Measurements from ENCODE around the gene NPM1. TPM values are rescaled to one million over a fixed set of nuclear protein-coding genes. Genes with fewer than 3 reads are reported as not detected.

The NPM1 gene
- total and polyA plus RNA-seq, 7 donors: 452 to 2,554 (median 635) TPM

DNA sequence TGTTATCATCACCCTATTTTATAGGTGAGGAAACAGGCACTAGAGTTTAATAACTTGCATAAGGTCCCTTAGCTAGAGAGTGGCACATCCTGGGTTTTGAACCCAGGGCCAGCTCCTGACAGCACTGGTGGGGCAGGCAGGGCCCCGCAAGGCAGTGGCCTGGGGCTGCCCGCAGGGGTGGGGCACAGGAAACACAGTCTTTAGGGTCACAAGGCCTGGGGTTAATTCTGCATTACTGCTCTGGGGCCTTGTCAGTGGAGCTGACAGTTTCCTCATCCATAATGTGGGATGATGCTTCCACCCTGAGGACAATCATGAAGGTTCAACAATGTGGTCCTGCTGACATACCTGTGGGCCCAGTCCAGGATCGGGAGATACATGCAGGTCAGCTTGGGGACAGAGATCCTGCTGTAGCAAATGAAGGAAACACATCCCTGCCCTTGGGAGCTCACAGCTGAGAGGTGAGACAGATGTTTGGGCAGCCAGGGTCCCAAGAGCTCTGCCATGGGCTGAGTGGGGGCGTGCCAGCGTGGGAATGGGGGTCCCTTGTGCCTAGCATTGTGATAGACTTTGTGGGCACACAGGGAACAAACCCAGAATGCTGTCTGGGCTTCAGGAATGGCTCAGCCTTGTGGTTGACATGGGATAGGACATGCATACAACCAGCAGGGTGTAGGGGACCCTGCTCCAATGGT is 46.5 kb downstream of the NPM1 start:
- Histone ChIP-seq H3K4me1 (no peaks in the 10 kb centered on the region), H3K9me3 (no peaks in the 10 kb centered on the region), H3K4me3 (no peak overlapping the region), H3K27me3 (ENCODE audit: insufficient read depth in 3 of 3, low read length in 2 of 3) (no peaks in the 10 kb centered on the region), H3K36me3 (ENCODE audit: insufficient read depth in 1 of 2, low read depth in 1 of 2) (no peaks in the 10 kb centered on the region), H3K27ac (no peak overlapping the region)
- WGBS, 3 donors: 92 to 94% (median 93%) methylated on average over 5 of the region's 5 CpGs
- ATAC-seq (no peak), DNase-seq (no peak)
- TF ChIP-seq CTCF (IDR thresholded peaks at IDR 0.05): no peak
- intact Hi-C loops (cut with DNase I): no loop called here

- H3K9me3 ChIP-seq: no peaks in the 10 kb centered on the region
- WGBS, 3 donors: 95 to 98% (median 96%) methylated on average over 4 of the region's 4 CpGs
- DNase-seq: no peak
Observed at GRCh38 chr5:171434874-171435273, 47.2 kb downstream of the NPM1 start.

DNA sequence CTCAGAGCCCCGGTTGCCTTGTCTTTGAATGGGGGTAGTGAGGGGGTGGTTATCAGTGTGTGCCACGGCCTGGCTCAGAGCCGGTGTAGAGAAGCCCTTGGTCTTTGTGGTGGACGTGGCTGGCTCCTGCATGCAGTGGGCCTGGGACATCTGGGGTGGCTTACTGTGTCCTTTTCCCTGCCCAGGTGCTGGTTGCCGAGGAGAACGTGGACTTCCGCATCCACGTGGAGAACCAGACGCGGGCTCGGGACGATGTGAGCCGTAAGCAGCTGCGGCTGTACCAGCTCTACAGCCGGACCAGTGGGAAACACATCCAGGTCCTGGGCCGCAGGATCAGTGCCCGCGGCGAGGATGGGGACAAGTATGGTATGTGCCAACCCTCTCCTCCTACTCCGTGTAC is 48.3 kb downstream of the NPM1 start:
- Histone ChIP-seq H3K27ac (no peak overlapping the region), H3K9me3 (no peaks in the 10 kb centered on the region), H3K27me3 (ENCODE audit: insufficient read depth in 3 of 3, low read length in 2 of 3) (no peaks in the 10 kb centered on the region), H3K4me1 (no peaks in the 10 kb centered on the region), H3K36me3 (ENCODE audit: insufficient read depth in 1 of 2, low read depth in 1 of 2) (no peaks in the 10 kb centered on the region), H3K4me3 (no peak overlapping the region)
- DNase-seq: no peak
- 92 to 96% (median 93%) methylated on average over 20 of the region's 20 CpGs for WGBS, 3 donors
- intact Hi-C loops (cut with DNase I): no loop called here
- no peak for TF ChIP-seq CTCF (IDR thresholded peaks at IDR 0.05)
- no peak for ATAC-seq

More at GRCh38 chr5:171434874-171435273, 47.2 kb downstream of the NPM1 start:
- H3K36me3 ChIP-seq (ENCODE audit: insufficient read depth in 1 of 2, low read depth in 1 of 2): no peaks in the 10 kb centered on the region
- no peaks in the 10 kb centered on the region for H3K4me1 ChIP-seq
- intact Hi-C loops (cut with DNase I): no loop called here
- TF ChIP-seq CTCF (IDR thresholded peaks at IDR 0.05): no peak
- H3K27me3 ChIP-seq (ENCODE audit: insufficient read depth in 3 of 3, low read length in 2 of 3): no peaks in the 10 kb centered on the region
- no peak overlapping the region for H3K27ac ChIP-seq
- no peak for ATAC-seq
- no peak overlapping the region for H3K4me3 ChIP-seq

DNA sequence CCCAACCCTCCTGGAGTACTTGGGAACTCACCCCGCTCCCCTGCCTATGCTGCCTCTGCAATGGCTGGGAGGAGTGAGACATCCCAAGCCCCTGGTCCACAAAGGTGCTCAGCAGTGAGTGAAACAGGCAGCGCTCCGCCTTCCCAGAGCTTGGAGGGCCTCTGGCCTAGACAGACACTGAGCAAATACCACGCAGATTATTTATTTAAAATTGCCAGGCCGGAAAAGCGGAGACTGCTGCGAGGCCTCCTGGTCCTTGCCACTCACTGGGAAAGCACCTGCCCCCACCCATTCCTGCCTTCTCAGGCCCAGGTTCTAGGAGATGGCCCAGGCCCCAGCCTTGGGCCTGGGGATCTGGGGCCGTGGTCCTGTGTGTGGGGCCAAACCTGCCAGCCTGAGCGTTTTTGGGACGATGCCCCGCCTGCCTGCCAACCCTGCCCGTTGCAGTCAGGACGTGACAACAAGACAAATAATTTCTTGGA is 49.2 kb downstream of the NPM1 start:
- ATAC-seq (no peak), DNase-seq (peak in 1 of 2 donors; percentile 21)
- no peak overlapping the region for H3K27ac ChIP-seq
- H3K4me1 ChIP-seq: no peaks in the 10 kb centered on the region
- H3K27me3 ChIP-seq (ENCODE audit: insufficient read depth in 3 of 3, low read length in 2 of 3): no peaks in the 10 kb centered on the region
- H3K9me3 ChIP-seq: no peaks in the 10 kb centered on the region
- H3K36me3 ChIP-seq (ENCODE audit: insufficient read depth in 1 of 2, low read depth in 1 of 2): no peaks in the 10 kb centered on the region
- no peak for TF ChIP-seq CTCF (IDR thresholded peaks at IDR 0.05)
- no peak overlapping the region for H3K4me3 ChIP-seq
- intact Hi-C loops (cut with DNase I): no loop called here
- 65 to 73% (median 66%) methylated on average over 13 of the region's 13 CpGs for WGBS, 3 donors
